ENCODE results near the gene ZBTB2. TPM values are rescaled to one million over a fixed set of nuclear protein-coding genes. Genes with fewer than 3 reads are reported as not detected.

Gene ZBTB2
- total and polyA plus RNA-seq, 10 of the 15 experiments (the other 5 are each of a cell fraction or from before 2014, with no cell fraction given): 4.2 to 21.9 (median 15.0) TPM

- TF ChIP-seq MLLT1 (IDR thresholded peaks at IDR 0.05): 0 out of 2 replicates have a peak, but pooled peaks have one; percentile 17
- no peak for TF ChIP-seq PAX5 (IDR thresholded peaks at IDR 0.05; ENCODE audit: borderline replicate concordance, low read depth, low read length)
- TF ChIP-seq SIN3A (IDR thresholded peaks at IDR 0.05; ENCODE audit: low read depth, low read length): 0 out of 2 replicates have a peak, but pooled peaks have one; percentile 13
- TF ChIP-seq SMARCA5 (IDR thresholded peaks at IDR 0.05): 0 out of 2 replicates have a peak, but pooled peaks have one; percentile 8
- TF ChIP-seq CHD2 (IDR thresholded peaks at IDR 0.05; ENCODE audit: borderline replicate concordance, low read depth, low read length): no peak
- TF ChIP-seq FOXM1 (IDR thresholded peaks at IDR 0.05; ENCODE audit: low read depth, low read length): no peak
- TF ChIP-seq EGR1 (IDR thresholded peaks at IDR 0.05; ENCODE audit: borderline replicate concordance in 1 of 2, low read depth in 2 of 2, low read length in 2 of 2): no peak; a peak in 1 of 3 replicates
- TF ChIP-seq BCLAF1 (IDR thresholded peaks at IDR 0.05): no peak
- TF ChIP-seq FOXK2 (IDR thresholded peaks at IDR 0.05): peak; percentile 70
- no peak for TF ChIP-seq PKNOX1 (IDR thresholded peaks at IDR 0.05)
- no peak for TF ChIP-seq ZZZ3 (IDR thresholded peaks at IDR 0.05; ENCODE audit: control insufficient read depth, insufficient read length, low read depth)
- peak; percentile 8; the same call in 1 of the 2 replicates for TF ChIP-seq BACH1 (IDR thresholded peaks at IDR 0.05; ENCODE audit: borderline replicate concordance)
- TF ChIP-seq NKRF (conservative IDR thresholded peaks at IDR 0.05): 0 out of 2 replicates have a peak, but pooled peaks have one; percentile 75
- TF ChIP-seq POLR2AphosphoS5 (IDR thresholded peaks at IDR 0.05; ENCODE audit: low read length): 0 out of 2 replicates have a peak, but pooled peaks have one; percentile 28
Measured at GRCh38 chr6:151391471-151392413, at the start of gene ZBTB2 (continued).
